Liver (tissue), 9 donors: Measurements from ENCODE around the gene SPTLC3. TPM values are rescaled to one million over a fixed set of nuclear protein-coding genes. Genes with fewer than 3 reads are reported as not detected.

Source experiments
- DNase-seq: peaks from one replicate; pipeline ENCODE4 v3.0.0-alpha.2; 2017; ENCODE audit warnings: low spot score
- H3K27ac ChIP-seq, 2 donors: one replicate each; pipeline ENCODE4 v1.7.0; 2013; ENCODE audit warnings: inconsistent platforms in 2 of 2, low read length in 2 of 2, control low read depth in 1 of 2, low read depth in 1 of 2, mild to moderate bottlenecking in 1 of 2
- H3K27me3 ChIP-seq, 4 donors: one replicate each; pipeline versions ENCODE4 v1.6.1 to v1.7.0; 2013; ENCODE audit warnings: low read length in 3 of 4, inconsistent platforms in 1 of 4, mild to moderate bottlenecking in 1 of 4, moderate library complexity in 1 of 4; ENCODE audit not compliant: control insufficient read depth in 4 of 4, insufficient read depth in 4 of 4
- H3K36me3 ChIP-seq, 4 donors: one replicate each; pipeline versions ENCODE4 v1.6.1 to v1.7.0; 2013; ENCODE audit warnings: low read length in 3 of 4, mild to moderate bottlenecking in 3 of 4, low read depth in 1 of 4, moderate library complexity in 1 of 4; ENCODE audit not compliant: control insufficient read depth in 4 of 4, insufficient read depth in 3 of 4
- H3K4me1 ChIP-seq, 4 donors: one replicate each; pipeline versions ENCODE4 v1.6.1 to v1.7.0; 2013; ENCODE audit warnings: low read length in 3 of 4, mild to moderate bottlenecking in 3 of 4, moderate library complexity in 1 of 4; ENCODE audit not compliant: control insufficient read depth in 4 of 4, insufficient read depth in 4 of 4
- H3K4me3 ChIP-seq, 3 donors: one replicate each; pipeline versions ENCODE4 v1.6.1 to v1.7.0; 2013; ENCODE audit warnings: low read length in 3 of 3, control low read depth in 1 of 3, low read depth in 1 of 3, mild to moderate bottlenecking in 1 of 3
- H3K9ac ChIP-seq, 2 donors: one replicate each; pipeline ENCODE4 v1.7.0; 2013; ENCODE audit warnings: low read length in 2 of 2, mild to moderate bottlenecking in 2 of 2, moderate library complexity in 2 of 2, control low read depth in 1 of 2, low read depth in 1 of 2
- H3K9me3 ChIP-seq, 4 donors: one replicate each; pipeline versions ENCODE4 v1.6.1 to v1.7.0; 2013; ENCODE audit warnings: low read length in 3 of 4; ENCODE audit not compliant: control insufficient read depth in 4 of 4
- CTCF ChIP-seq: fragments of 150-350 bp; IDR thresholded peaks from 2 replicates; pipeline ENCODE4 v1.5.1; 2017; ENCODE audit warnings: improper control_type of control experiment, low read depth, low read length; ENCODE audit not compliant: missing input control
- EGR1 ChIP-seq, 2 donors: IDR thresholded peaks; 2 replicates each; pipeline ENCODE4 v1.6.1; 2016 to 2018; ENCODE audit warnings: antibody characterized with exemption in 2 of 2, low read depth in 2 of 2
- FOXA1 ChIP-seq: IDR thresholded peaks from 2 replicates; pipeline ENCODE4 v1.6.1; 2016; ENCODE audit warnings: antibody characterized with exemption
- FOXA2 ChIP-seq: IDR thresholded peaks from 2 replicates; pipeline ENCODE4 v1.6.1; 2016; ENCODE audit warnings: antibody characterized with exemption
- GABPA ChIP-seq, 2 donors: IDR thresholded peaks in 1 of 2; conservative IDR thresholded peaks in 1 of 2; 2 replicates each; pipeline ENCODE4 v1.6.1; 2016; ENCODE audit warnings: antibody characterized with exemption in 2 of 2, mild to moderate bottlenecking in 1 of 2, moderate library complexity in 1 of 2
- HNF4A ChIP-seq, 2 donors: conservative IDR thresholded peaks; 2 replicates each; pipeline ENCODE4 v1.6.1; 2016; ENCODE audit warnings: antibody characterized with exemption in 2 of 2, mild to moderate bottlenecking in 2 of 2
- HNF4G ChIP-seq: IDR thresholded peaks from 2 replicates; pipeline ENCODE4 v1.6.1; 2016; ENCODE audit warnings: antibody characterized with exemption
- JUND ChIP-seq, 2 donors: IDR thresholded peaks; 2 replicates each; pipeline ENCODE4 v1.6.1; 2016; ENCODE audit warnings: antibody characterized with exemption in 2 of 2
- NR2F2 ChIP-seq: IDR thresholded peaks from 2 replicates; pipeline ENCODE4 v1.6.1; 2016; ENCODE audit warnings: antibody characterized with exemption
- RAD21 ChIP-seq, 2 donors: IDR thresholded peaks; 2 replicates each; pipeline ENCODE4 v1.6.1; 2016; ENCODE audit warnings: antibody characterized with exemption in 2 of 2, mild to moderate bottlenecking in 2 of 2
- RXRA ChIP-seq, 2 donors: IDR thresholded peaks; 2 replicates each; pipeline ENCODE4 v1.6.1; 2017 to 2018; ENCODE audit warnings: antibody characterized with exemption in 2 of 2, mild to moderate bottlenecking in 1 of 2
- SP1 ChIP-seq: IDR thresholded peaks from 2 replicates; pipeline ENCODE4 v1.6.1; 2018; ENCODE audit warnings: antibody characterized with exemption, mild to moderate bottlenecking
- TAF1 ChIP-seq: conservative IDR thresholded peaks from 2 replicates; pipeline ENCODE4 v1.6.1; 2016; ENCODE audit warnings: antibody characterized with exemption, mild to moderate bottlenecking
- YY1 ChIP-seq: IDR thresholded peaks from 2 replicates; pipeline ENCODE4 v1.6.1; 2016; ENCODE audit warnings: antibody characterized with exemption, mild to moderate bottlenecking
- ZBTB33 ChIP-seq: IDR thresholded peaks from 2 replicates; pipeline ENCODE4 v1.6.1; 2016; ENCODE audit warnings: antibody characterized with exemption
- WGBS: extraction: QIAGEN DNeasy Blood & Tissue Kit; methylation state at CpG from one replicate; pipeline ENCODE4 v1.1.7; 2013; 5-methylcytosine and 5-hydroxymethylcytosine counted together
- polyA plus RNA-seq, 2 donors: library from polyadenylated mRNA; stranded (reverse) in 1 of 2; unstranded in 1 of 2; fragments of 200-250 nt in 1 of 2; fragments of >200 nt in 1 of 2; fragmentation: Nextera tagmentation in 1 of 2; extraction: Ambion mirVana in 1 of 2; gene quantifications; one replicate each; pipeline versions ENCODE4 v1.2.1 to v1.2.3, GENCODE V29; 2013 to 2015
- total RNA-seq, 2 donors: library from RNA; depleted of rRNA; stranded (reverse); fragments of >200 nt; gene quantifications; one replicate each; pipeline ENCODE4 v1.2.3, GENCODE V29; 2014
- TF ChIP-seq, protein P1 (sequence below): IDR thresholded peaks from 2 replicates; pipeline ENCODE4 v1.6.1; 2016; ENCODE audit warnings: antibody characterized with exemption, mild to moderate bottlenecking
- TF ChIP-seq, protein P2 (sequence below): IDR thresholded peaks from 2 replicates; pipeline ENCODE4 v1.6.1; 2016; ENCODE audit warnings: antibody characterized with exemption
- donor health status: healthy.
- donor health status: healthy.
- donor health status: healthy.
- donor health status: healthy.
- donor health status: healthy.

Gene SPTLC3
- total and polyA plus RNA-seq, 4 donors, result 4.2 to 40.9 (median 20.4) TPM

- TF ChIP-seq HNF4A (conservative IDR thresholded peaks at IDR 0.05) (no peak), GABPA (IDR thresholded peaks at IDR 0.05 in 1 of 2, conservative IDR thresholded peaks at IDR 0.05 in 1 of 2) (no peak), FOXA1 (no peak), RAD21 (IDR thresholded peaks at IDR 0.05) (no peak), SP1 (no peak), YY1 (no peak), CTCF (no peak)
- TF ChIP-seq, protein P1, sequence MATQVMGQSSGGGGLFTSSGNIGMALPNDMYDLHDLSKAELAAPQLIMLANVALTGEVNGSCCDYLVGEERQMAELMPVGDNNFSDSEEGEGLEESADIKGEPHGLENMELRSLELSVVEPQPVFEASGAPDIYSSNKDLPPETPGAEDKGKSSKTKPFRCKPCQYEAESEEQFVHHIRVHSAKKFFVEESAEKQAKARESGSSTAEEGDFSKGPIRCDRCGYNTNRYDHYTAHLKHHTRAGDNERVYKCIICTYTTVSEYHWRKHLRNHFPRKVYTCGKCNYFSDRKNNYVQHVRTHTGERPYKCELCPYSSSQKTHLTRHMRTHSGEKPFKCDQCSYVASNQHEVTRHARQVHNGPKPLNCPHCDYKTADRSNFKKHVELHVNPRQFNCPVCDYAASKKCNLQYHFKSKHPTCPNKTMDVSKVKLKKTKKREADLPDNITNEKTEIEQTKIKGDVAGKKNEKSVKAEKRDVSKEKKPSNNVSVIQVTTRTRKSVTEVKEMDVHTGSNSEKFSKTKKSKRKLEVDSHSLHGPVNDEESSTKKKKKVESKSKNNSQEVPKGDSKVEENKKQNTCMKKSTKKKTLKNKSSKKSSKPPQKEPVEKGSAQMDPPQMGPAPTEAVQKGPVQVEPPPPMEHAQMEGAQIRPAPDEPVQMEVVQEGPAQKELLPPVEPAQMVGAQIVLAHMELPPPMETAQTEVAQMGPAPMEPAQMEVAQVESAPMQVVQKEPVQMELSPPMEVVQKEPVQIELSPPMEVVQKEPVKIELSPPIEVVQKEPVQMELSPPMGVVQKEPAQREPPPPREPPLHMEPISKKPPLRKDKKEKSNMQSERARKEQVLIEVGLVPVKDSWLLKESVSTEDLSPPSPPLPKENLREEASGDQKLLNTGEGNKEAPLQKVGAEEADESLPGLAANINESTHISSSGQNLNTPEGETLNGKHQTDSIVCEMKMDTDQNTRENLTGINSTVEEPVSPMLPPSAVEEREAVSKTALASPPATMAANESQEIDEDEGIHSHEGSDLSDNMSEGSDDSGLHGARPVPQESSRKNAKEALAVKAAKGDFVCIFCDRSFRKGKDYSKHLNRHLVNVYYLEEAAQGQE, result no peak
- TF ChIP-seq, protein P2, sequence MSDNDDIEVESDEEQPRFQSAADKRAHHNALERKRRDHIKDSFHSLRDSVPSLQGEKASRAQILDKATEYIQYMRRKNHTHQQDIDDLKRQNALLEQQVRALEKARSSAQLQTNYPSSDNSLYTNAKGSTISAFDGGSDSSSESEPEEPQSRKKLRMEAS, result no peak
- WGBS, result 87% methylated on average over 4 of the region's 4 CpGs
These were observed 100.9 kb downstream of the SPTLC3 start for GRCh38 chr20:13109658-13110057.

DNA sequence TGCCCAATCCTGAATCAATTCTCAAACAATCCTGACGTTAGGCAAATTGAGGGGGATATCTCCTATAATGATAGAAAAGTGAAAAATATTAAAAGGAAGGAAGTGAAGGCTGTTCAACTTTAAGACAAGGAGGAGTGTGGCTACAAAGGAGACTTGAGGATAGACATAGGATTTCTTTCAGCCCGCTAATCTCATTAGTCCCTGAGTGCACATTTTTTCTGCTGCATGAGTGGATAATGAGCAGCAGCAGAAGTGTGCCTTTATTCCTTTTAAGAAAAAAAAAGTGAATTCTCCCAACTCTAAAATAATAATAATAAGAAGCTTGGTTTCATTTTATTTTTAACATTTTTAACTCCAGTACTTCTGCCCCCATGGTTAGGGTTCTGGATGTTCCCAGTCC is 102.0 kb downstream of the SPTLC3 start:
- WGBS, result 91% methylated on average over 2 of the region's 2 CpGs
- TF ChIP-seq JUND (IDR thresholded peaks at IDR 0.05) (no peak), HNF4G (no peak), GABPA (IDR thresholded peaks at IDR 0.05 in 1 of 2, conservative IDR thresholded peaks at IDR 0.05 in 1 of 2) (no peak), RXRA (IDR thresholded peaks at IDR 0.05) (no peak), HNF4A (conservative IDR thresholded peaks at IDR 0.05) (no peak), FOXA2 (no peak), SP1 (no peak), TAF1 (no peak), CTCF (no peak), NR2F2 (no peak), YY1 (no peak), FOXA1 (no peak), EGR1 (IDR thresholded peaks at IDR 0.05; ENCODE audit: low read depth in 2 of 2) (no peak), RAD21 (IDR thresholded peaks at IDR 0.05) (no peak), ZBTB33 (no peak)
- TF ChIP-seq, protein P1, result no peak
- TF ChIP-seq, protein P2, result no peak
- H3K4me3 ChIP-seq, result no peak overlapping the region
- peaks cover 0 to 17% (median 9%) of the 10 kb centered on the region in 4 donors for H3K4me1 ChIP-seq
- no peak overlapping the region for H3K27ac ChIP-seq
- no peaks in the 10 kb centered on the region for H3K27me3 ChIP-seq
- no peaks in the 10 kb centered on the region for H3K9me3 ChIP-seq
- DNase-seq, result no peak
- no peak overlapping the region for H3K9ac ChIP-seq
- peaks cover 0 to 9% (median 0%) of the 10 kb centered on the region in 4 donors for H3K36me3 ChIP-seq

More at GRCh38 chr20:13109658-13110057, 100.9 kb downstream of the SPTLC3 start:
- Histone ChIP-seq H3K27me3 (no peaks in the 10 kb centered on the region), H3K27ac (no peak overlapping the region), H3K4me3 (no peak overlapping the region), H3K9ac (no peak overlapping the region), H3K4me1 (peaks cover 0 to 17% (median 9%) of the 10 kb centered on the region in 4 donors), H3K36me3 (peaks cover 0 to 6% (median 0%) of the 10 kb centered on the region in 4 donors), H3K9me3 (no peaks in the 10 kb centered on the region)
- no peak for DNase-seq
